AG09319 (cell line): ENCODE results near the gene NAA20.

Source experiments
- DNase-seq: peaks from one replicate; pipeline ENCODE4 v3.0.0-alpha.2; 2010; ENCODE audit warnings: low read depth; ENCODE audit errors: extremely low read depth
- TF ChIP-seq, protein P1 (sequence below): IDR thresholded peaks from 2 replicates; pipeline ENCODE4 v1.5.1; 2011; ENCODE audit warnings: low read depth, mild to moderate bottlenecking, inconsistent platforms, low read length, moderate library complexity

The NAA20 gene

GRCh38 chr20:20076297-20077065, 59.3 kb downstream of the NAA20 start:
- DNase-seq: no peak
- TF ChIP-seq, protein P1, sequence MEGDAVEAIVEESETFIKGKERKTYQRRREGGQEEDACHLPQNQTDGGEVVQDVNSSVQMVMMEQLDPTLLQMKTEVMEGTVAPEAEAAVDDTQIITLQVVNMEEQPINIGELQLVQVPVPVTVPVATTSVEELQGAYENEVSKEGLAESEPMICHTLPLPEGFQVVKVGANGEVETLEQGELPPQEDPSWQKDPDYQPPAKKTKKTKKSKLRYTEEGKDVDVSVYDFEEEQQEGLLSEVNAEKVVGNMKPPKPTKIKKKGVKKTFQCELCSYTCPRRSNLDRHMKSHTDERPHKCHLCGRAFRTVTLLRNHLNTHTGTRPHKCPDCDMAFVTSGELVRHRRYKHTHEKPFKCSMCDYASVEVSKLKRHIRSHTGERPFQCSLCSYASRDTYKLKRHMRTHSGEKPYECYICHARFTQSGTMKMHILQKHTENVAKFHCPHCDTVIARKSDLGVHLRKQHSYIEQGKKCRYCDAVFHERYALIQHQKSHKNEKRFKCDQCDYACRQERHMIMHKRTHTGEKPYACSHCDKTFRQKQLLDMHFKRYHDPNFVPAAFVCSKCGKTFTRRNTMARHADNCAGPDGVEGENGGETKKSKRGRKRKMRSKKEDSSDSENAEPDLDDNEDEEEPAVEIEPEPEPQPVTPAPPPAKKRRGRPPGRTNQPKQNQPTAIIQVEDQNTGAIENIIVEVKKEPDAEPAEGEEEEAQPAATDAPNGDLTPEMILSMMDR: no peak

DNA sequence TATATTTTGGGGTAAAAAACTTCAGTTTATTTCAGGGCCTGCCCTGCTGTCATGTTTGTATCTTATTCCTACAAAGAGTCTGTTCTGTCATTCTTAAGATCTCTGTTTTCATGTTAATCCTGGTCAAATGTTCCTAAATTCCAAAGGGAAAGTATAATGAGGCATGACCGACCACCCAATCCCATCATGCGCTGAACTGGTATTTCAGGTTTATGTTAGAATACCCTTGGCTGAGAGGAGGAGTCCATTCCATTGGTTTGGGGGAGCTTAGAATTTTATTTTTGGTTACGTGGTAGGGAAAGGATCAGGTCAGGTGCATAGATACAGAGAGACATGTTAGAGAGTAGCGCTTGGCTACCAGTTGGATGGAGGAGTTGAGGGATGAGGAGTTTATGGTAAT, 60.9 kb downstream of the NAA20 start:
- TF ChIP-seq, protein P1: no peak
- DNase-seq: no peak

- no peak for DNase-seq
- TF ChIP-seq, protein P1: no peak
Measured at GRCh38 chr20:20079102-20079784, 62.1 kb downstream of the NAA20 start.
